Mucosa of descending colon (tissue), 3 donors: ENCODE results near the gene RASA1. TPM values are rescaled to one million over a fixed set of nuclear protein-coding genes. Genes with fewer than 3 reads are reported as not detected.
A peak's percentile ranks its signal among the peaks of the same experiment; 100 is the strongest.

Source experiments
- ATAC-seq: fragments of 200-7000 bp; cut with Tn5 transposase; one replicate; pipeline ENCODE4 v1.9.1; 2020; ENCODE audit warnings: mild to moderate bottlenecking, moderate library complexity
- DNase-seq, 3 donors: peaks; one replicate each; pipeline ENCODE4 v3.0.0-alpha.2; 2020
- H3K36me3 ChIP-seq: fragments of 200-600 bp; one replicate; pipeline ENCODE4 v1.8.0; 2021; ENCODE audit warnings: low read depth, mild to moderate bottlenecking
- H3K4me1 ChIP-seq: fragments of 200-600 bp; one replicate; pipeline ENCODE4 v1.8.0; 2021; ENCODE audit warnings: low read depth, mild to moderate bottlenecking
- H3K4me3 ChIP-seq: fragments of 200-600 bp; one replicate; pipeline ENCODE4 v1.8.0; 2021; ENCODE audit warnings: mild to moderate bottlenecking
- H3K9me3 ChIP-seq: fragments of 200-600 bp; one replicate; pipeline ENCODE4 v1.8.0; 2021; ENCODE audit warnings: mild to moderate bottlenecking
- intact Hi-C, 2 donors: fragments of 100-400 bp; cut with DNase I in 1 of 2; cut with micrococcal nuclease in 1 of 2; formaldehyde crosslinking; loops; one replicate each; pipeline versions ENCODE4 v1.11.0 to v1.11.1; 2022; cut with DNase I, micrococcal nuclease
- long read RNA-seq, 2 donors: library from polyadenylated mRNA; unstranded; transcript quantifications; one replicate each; pipeline ENCODE4 v2.0.0, GENCODE V29; 2019 to 2021
- total RNA-seq, 3 donors: library from RNA; stranded (reverse); fragmentation: NEBNext Ultra II Directional in 2 of 3; extraction: Animal tissue kit (Norgen Biotek cat#: 25700) in 2 of 3; gene quantifications; one replicate each; pipeline versions ENCODE4 v1.2.1 to v1.2.4, GENCODE V29; 2021 to 2023
- TF ChIP-seq, protein P1 (sequence below): fragments of 200-600 bp; IDR thresholded peaks from one replicate; pipeline ENCODE4 v1.8.0; 2022; ENCODE audit warnings: antibody characterized with exemption, mild to moderate bottlenecking
- donor health status: DM: no; HTN: no; CAD: no; lungs with moderate emphysema.
- donor health status: DM: no; HTN: no; CAD: no.
- donor health status: DM: no; HTN: yes; CAD: no.

Gene RASA1
- 10 to 100 TPM; 25.0 to 27.0 (median 25.8) TPM for total RNA-seq
- long read RNA-seq, donor 1, transcript RASA1-201 (25 exons, 3,752 nt), result major isoform, 10 of 15 reads
- long read RNA-seq, donor 1, partial matches to known transcripts, result 2 of 15 reads
- long read RNA-seq, donor 1, other reads (novel, unspliced or antisense), result 2 of 15 reads
- long read RNA-seq, donor 2, partial matches to known transcripts, result 1 of 1 reads
- long read RNA-seq, donor 2, other reads (novel, unspliced or antisense), result 0 of 1 reads

DNA sequence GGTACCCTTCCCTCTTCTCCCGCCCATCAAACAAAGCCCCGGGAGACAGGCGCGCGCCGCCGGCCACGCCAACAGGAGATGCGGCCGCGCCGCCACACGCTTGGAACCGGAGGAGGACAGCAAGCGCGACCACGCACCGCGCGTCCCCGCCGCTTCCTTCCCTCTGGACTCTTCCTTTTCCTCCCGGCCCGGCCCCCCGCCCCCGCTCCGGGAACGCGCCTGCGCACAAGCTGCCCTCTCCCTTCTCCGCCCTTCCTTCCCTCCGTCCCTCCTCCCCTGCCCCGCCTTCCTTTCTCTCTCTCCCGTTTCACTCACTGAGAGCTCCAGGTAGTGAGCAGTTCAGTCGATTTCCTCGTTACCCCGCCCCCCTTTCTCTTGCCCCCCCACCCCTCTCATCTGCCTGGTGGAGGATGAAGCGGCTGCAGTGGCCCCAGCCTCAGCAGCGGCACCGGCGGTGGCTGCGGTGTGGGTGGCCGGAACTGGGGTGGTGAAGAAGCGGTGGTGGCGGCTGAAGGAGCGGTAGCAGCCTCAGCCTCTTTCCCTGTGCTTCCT, at the start of gene RASA1:
TSS of gene RASA1 (plus strand) at position 310 of the 552 bp plus-strand sequence. CDS start 569 bp downstream, outside the sequence.
- Histone ChIP-seq H3K4me3 (peak within 1 kb of the TSS; percentile 74), H3K36me3 (no peaks in the 10 kb centered on the region), H3K4me1 (peaks cover 10% of the 10 kb centered on the region), H3K9me3 (no peaks in the 10 kb centered on the region)
- ATAC-seq, result peak; percentile 93
- TF ChIP-seq, protein P1, sequence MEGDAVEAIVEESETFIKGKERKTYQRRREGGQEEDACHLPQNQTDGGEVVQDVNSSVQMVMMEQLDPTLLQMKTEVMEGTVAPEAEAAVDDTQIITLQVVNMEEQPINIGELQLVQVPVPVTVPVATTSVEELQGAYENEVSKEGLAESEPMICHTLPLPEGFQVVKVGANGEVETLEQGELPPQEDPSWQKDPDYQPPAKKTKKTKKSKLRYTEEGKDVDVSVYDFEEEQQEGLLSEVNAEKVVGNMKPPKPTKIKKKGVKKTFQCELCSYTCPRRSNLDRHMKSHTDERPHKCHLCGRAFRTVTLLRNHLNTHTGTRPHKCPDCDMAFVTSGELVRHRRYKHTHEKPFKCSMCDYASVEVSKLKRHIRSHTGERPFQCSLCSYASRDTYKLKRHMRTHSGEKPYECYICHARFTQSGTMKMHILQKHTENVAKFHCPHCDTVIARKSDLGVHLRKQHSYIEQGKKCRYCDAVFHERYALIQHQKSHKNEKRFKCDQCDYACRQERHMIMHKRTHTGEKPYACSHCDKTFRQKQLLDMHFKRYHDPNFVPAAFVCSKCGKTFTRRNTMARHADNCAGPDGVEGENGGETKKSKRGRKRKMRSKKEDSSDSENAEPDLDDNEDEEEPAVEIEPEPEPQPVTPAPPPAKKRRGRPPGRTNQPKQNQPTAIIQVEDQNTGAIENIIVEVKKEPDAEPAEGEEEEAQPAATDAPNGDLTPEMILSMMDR, result no peak
- DNase-seq, result peak; percentile 96 to 98 (median 96)
- intact Hi-C loops, result no loop called here

DNA sequence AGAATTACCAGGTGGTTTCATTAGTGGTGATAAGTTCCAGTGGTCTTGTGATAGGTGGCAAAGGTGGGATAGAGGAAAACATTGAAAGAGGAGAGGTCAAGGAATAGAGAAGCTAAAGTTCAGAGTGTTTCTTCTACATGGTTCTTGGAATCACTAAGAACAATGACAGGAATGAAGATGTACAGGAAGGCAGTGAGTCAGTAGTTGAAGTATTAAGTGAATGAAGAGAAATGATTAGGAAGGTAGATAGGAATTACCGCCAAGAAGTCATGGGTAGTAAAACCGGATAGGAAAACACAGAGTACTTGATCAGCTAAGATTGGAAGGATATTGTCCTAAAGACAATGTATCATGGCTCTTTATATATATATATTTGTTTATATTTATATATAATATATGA, 37.9 kb upstream of the RASA1 start:
- intact Hi-C loops, result no loop called here
- Histone ChIP-seq H3K36me3 (no peaks in the 10 kb centered on the region), H3K4me3 (no peak overlapping the region), H3K9me3 (no peaks in the 10 kb centered on the region), H3K4me1 (no peaks in the 10 kb centered on the region)
- no peak for DNase-seq
- no peak for ATAC-seq
- TF ChIP-seq, protein P1, result no peak

DNA sequence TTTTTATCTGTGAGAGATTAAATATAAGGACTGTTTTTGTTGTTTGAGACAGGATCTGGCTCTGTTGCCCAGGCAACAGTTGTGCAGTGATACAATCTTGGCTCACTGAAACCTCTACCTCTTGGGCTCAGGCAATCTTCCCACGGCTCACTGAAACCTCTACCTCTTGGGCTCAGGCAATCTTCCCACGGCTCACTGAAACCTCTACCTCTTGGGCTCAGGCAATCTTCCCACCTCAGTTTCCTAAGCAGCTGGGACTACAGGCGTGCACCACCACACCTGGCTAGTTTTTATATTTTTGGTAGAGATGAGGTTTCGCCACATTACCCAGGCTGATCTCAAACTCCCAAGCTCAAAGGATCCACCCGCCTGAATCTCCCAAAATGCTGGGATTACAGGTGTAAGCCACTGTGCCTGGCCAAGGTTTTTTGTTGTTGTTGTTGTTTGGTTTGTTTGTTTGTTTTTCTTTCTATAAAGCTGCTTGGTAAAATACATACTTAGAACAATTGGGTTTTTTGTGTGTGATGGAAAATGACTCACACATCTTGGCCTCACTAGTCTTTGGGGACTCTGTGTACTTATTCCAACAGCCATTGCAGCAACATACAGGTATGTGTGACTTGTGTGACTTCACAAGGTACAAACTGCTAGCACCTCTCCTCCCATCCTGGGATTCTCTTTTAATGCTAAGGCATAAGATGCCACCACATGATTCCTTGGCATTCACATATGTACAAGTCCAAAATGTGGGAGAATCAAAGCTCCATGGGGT, 36.5 kb upstream of the RASA1 start:
- H3K4me1 ChIP-seq, result no peaks in the 10 kb centered on the region
- H3K36me3 ChIP-seq, result no peaks in the 10 kb centered on the region
- ATAC-seq (no peak), DNase-seq (no peak)
- intact Hi-C loops, result no loop called here
- no peaks in the 10 kb centered on the region for H3K9me3 ChIP-seq
- no peak overlapping the region for H3K4me3 ChIP-seq
- TF ChIP-seq, protein P1, result no peak

DNA sequence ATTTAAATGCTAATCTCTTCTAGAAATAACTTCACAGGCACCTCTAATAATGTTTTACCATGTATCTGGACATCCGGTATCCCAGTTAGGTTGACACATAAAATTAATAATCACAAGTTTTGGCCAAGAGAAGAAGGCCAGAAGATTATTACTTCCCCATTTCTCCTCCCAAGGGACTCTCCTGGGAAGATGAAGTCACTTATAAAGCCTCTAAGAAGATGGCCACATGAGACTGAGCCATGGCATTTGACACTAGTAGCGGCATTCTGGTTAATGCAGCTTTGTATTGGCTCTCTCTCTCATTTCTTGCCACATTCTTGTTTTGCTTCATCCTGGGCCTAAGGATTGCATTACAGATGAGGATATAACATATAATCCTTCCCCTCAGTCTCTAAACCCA, 34.5 kb upstream of the RASA1 start:
- intact Hi-C loops, result no loop called here
- DNase-seq, result no peak
- no peak for ATAC-seq

DNA sequence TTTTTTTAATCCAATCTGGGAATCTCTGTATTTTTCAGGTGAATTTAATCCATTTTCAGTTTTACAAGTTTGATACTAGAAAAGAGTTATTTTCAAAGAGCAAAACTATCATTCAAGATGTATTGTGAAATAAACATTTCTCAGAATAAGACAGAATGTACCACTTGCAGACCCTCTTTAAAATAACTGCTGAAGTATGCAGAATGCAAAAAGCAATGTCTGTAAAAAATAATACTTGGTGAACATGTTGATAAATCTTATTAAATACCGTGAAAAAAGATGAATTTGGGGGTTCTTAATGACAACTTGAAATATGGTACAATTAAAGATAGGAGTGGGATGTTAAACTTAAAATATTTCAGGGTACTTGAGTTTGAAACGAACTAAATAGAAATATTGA, 26.1 kb upstream of the RASA1 start:
- Histone ChIP-seq H3K4me1 (no peaks in the 10 kb centered on the region), H3K4me3 (no peak overlapping the region), H3K36me3 (no peaks in the 10 kb centered on the region), H3K9me3 (no peaks in the 10 kb centered on the region)
- intact Hi-C loops, result no loop called here
- TF ChIP-seq, protein P1, result no peak
- ATAC-seq (no peak), DNase-seq (no peak)

More for the DNA sequence above, 34.5 kb upstream of the RASA1 start:
- TF ChIP-seq, protein P1, result no peak
- Histone ChIP-seq H3K4me3 (no peak overlapping the region), H3K9me3 (no peaks in the 10 kb centered on the region), H3K36me3 (no peaks in the 10 kb centered on the region), H3K4me1 (no peaks in the 10 kb centered on the region)
